CD1c-positive myeloid dendritic cell (primary cell): ENCODE measurements around the gene SLC39A2.
A peak's percentile ranks its signal among the peaks of the same experiment; 100 is the strongest.
"Not testable (repeated sequence)": the region's sequence is repeated elsewhere in the genome, so short reads cannot be mapped to it uniquely, and the experiment has no call there.

Experiments used
- DNase-seq: peaks from one replicate; pipeline ENCODE4 v3.0.0-alpha.2; 2016; ENCODE audit errors: extremely low spot score

The SLC39A2 gene

DNA sequence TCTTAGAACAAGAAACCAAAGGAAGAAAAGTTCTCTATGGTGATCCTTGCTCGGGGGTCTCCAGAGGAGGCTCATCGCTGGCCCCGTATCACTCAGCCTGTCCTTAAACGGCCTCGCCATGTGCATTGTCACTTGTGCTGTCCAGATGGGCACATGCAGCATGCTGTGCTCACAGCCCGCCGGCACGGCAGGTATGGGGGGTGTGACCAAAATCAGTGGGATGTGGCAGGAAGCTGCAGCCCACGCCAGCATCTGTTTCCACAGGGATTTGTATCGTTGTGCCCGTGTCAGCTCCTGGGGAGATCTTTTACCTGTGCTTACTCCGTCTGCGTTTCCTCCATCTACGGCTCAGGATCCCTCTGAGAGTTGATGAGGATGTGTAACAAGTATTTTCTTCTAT is 2.6 kb upstream of the SLC39A2 start:
- no peak for DNase-seq

DNA sequence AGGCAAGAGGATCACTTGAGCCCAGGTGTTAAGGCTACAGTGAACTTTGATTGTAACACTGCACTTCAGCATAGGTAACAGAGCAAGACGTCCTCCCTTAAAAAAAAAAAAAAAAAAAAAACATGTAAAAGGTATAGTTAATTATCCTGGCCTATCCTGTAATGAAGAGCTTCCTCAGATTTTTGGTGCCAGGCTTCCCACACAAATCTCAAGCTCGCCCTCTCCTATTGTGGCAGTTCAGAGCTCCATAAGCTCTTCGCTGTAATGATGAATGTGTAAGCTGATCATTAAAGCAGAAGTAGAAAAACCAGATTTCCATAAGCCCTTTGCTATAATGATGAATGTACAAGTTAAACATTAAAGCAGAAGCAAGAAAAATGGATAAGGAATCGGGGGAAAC is 2.0 kb upstream of the SLC39A2 start:
- no peak for DNase-seq

GRCh38 chr14:20997564-20997963 is 1.5 kb upstream of the SLC39A2 start:
- DNase-seq = no peak

DNA sequence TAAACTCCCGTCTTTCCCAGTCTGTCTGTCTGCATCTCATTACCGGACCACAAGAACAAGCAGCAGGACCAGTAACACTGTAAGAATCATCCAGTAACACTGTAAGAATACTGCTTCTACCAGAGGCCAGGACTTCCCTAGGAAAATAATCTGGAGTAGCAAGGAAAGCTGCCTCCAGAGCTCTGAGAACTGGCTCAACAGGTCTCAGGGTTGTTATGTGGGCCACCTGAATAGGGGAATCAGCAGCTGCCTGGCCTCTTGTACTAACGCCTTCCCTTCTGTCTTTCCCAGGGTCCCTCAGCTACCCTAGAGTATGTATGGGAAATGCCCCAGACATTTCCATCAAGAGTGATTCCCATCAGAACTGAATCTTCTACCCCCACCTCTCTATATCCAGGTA is 954 bp upstream of the SLC39A2 start:
- DNase-seq = no peak

- no peak for DNase-seq
Observed at GRCh38 chr14:20999591-20999990, 498 bp downstream of the SLC39A2 start.

- no peak for DNase-seq
Observed at GRCh38 chr14:21001218-21001617, 2.1 kb downstream of the SLC39A2 start.

GRCh38 chr14:21003788-21004346 is 4.8 kb downstream of the SLC39A2 start:
- DNase-seq = no peak

DNA sequence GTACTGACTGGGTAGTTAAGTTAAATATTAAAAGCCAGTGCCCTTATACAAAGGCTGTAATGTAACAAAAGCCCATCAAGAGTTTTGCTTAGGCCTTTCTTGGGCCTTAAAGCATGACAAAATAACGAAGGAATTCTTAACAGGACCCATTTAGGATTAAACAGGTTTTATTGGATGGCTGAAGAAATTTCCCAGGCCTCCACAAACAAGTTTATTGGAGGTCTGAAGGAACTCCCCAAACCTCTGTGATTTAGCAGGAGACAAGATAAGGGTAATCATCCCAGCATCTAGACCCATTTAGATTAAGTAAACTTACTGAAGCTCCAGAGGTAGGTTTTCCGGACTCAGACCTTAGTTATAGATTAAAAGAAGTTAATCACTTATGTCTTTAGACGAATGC is 10.6 kb downstream of the SLC39A2 start:
- not testable (repeated sequence) for DNase-seq

- DNase-seq = no peak
Observed at GRCh38 chr14:21011136-21011535, 12.0 kb downstream of the SLC39A2 start.

- peak; percentile 93 for DNase-seq
Observed at GRCh38 chr14:21014761-21015190, 15.7 kb downstream of the SLC39A2 start.

DNA sequence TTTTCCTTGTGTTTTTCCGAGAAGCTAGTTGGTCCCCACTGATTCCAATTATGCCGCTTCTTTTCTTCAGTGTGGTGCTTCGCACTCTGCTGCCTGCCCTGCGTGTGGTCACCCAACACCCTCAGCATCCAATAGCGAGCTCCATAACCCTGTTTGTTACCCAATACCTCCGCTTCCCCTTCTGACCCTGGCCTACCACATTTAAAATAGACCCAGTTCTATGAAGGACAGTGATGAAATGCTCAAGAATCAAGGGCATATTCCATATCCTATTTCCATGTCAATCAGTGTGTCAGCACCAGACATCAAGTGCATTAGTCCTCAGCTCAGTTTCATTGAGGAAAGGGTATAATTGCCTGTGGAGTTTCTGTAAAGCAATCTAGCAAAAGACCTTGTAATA is 16.2 kb downstream of the SLC39A2 start:
- peak; percentile 66 for DNase-seq

- DNase-seq = no peak
Observed at GRCh38 chr14:21016413-21017190, 17.5 kb downstream of the SLC39A2 start.

GRCh38 chr14:21017528-21018245 is 18.6 kb downstream of the SLC39A2 start:
- peak; percentile 33 for DNase-seq

DNA sequence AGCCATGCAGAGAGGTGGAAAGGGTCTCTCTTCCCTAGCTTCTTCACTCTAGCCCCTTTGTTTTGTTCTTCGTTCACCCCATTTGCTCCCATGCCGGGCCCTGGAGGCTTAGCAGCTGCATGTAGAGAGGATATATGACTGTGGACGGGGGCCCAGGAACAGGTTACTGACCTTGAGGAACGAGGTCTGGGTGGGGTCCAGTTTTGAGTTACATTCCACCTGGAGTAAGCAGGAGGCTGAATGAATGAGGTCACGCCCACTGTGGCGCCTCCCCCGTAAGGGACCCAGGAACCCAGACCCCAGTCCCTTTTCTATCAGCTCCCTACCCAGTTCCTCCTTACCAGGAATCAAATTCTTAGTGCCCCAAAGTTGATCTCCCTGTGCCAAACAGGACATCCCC is 19.2 kb downstream of the SLC39A2 start:
- DNase-seq = no peak

- peak; percentile 29 for DNase-seq
Observed at GRCh38 chr14:21018781-21019180, 19.7 kb downstream of the SLC39A2 start.

GRCh38 chr14:21019366-21019765 is 20.3 kb downstream of the SLC39A2 start:
- DNase-seq = peak; percentile 75

DNA sequence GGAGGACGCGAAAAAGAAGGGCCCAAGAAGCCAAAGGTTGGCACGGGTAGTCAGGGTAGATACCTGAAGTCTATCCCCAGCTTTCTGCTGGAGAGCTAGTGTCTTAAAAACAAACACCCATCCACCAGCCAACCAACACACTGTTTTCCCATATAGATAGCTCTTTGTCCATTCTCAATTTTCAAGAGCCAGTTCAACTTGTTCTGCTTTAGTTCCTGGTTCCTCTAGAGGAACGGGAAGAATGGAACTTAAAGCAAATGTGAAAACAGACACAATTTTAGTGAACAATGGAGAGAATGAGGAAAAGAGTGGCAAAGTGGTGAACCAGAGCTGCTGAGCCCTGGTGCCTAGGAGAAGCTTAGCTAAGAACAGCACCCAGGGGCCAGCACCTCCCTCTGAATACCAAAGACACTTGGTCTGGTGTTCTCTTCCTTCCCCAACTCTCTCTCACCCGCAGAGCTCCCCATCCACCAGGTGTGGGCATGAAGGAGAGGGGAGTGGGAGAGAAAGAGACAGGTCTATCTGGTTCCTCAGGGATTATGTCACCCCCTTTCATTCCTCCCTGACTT is 22.0 kb downstream of the SLC39A2 start:
- no peak for DNase-seq

DNA sequence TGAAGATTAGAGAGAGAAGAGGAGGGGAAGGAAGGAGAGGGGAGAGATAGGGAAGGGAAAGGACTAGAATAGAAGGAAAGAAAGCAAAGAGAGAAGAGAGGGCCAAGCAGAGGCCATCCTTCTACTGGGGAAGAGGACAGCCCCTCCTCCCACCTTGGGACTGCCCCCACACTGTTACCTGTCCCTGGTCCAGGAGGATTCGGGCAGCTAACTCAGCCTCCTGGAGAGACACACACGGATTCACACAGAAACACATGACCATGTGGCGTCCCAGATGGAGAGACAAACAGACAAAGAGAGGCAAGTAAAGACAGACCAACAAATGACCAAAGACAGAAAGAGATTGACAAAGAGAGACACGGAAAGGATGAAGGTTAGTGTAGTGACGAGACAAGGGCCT is 23.6 kb downstream of the SLC39A2 start:
- DNase-seq = no peak

- DNase-seq = peak; percentile 76
Observed at GRCh38 chr14:21023174-21023573, 24.1 kb downstream of the SLC39A2 start.

DNA sequence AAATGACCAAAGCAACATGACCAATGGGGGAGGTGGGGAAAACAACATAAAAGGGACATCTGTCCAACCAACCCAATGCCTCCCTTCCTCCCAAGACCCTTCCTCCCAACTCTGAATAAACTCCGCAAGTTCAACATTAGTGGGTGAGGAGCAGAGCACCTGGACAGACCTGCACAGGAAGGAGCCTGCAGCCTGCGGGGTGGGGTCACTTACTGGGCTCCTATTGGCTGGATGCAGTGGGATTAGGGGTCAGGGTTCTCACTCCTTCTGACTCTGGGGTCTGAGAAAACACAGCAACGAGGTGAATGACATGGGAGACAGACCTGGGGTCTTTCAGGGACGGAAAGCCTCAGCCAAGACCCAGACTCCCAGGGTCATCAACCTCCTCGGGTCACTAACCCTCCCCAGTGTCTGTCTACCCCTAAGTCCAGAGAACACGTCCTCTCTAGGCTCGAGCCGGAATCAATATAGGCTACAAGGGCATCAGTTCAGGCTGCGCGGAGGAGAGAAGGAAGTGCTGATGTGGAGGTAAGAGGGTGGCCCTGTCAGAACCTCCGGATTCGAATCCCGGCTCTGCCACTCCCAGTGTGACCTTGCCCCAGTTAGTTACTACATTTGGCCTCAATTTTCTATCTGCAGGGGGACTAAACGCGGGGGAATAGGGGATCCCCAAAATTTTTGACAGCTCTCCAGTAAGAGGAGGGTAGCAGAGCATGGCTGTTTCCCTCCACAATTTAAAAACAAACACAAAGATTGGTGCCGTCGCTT is 24.9 kb downstream of the SLC39A2 start:
- no peak for DNase-seq

DNA sequence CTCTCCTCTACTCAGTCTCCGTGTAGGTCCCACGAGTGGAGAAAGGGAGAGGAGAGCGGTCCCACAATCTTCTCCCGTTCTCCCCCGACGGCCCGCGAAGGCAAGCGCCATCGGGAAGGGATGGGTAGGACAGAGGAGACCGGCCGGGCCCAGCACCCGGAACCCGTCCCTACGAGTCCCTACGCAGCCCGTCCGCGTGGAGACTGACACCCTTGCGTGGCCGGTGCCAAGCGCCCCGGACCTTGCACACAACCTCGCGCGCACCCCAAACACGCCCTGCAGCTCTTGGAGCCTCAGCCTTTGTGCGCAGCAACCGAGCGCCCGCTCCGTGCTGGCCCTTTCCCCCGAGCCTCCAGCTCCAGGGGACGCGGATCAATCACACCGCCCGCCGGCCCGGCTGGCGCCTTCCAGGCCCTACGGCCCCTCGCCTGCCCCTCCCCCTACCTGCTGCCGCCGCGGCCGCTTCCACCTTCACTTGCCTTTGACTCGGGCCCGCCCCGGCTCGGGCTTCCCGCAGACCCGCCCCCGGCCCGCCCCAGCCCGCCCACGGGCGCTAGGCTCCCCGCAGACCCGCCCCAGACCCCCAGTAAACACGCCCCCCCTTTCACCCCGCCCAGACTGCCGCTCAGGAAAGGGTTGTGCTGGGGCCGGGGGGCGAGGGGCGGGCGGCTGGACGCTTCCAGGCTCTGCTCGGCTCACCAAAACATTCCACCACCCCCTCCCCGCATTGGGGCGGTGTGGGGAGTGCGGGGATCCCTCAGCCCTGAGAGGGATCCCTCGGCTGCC is 25.7 kb downstream of the SLC39A2 start, which contains the start of gene NDRG2:
Gene NDRG2, minus strand, starts transcription at position 477 of the 786 bp plus-strand sequence. CDS start 1,746 bp downstream, outside the sequence.
- peak; percentile 51 for DNase-seq
